ENCODE measurements around the gene CD300H.
A peak's percentile ranks its signal among the peaks of the same experiment; 100 is the strongest.

Gene CD300H

DNA sequence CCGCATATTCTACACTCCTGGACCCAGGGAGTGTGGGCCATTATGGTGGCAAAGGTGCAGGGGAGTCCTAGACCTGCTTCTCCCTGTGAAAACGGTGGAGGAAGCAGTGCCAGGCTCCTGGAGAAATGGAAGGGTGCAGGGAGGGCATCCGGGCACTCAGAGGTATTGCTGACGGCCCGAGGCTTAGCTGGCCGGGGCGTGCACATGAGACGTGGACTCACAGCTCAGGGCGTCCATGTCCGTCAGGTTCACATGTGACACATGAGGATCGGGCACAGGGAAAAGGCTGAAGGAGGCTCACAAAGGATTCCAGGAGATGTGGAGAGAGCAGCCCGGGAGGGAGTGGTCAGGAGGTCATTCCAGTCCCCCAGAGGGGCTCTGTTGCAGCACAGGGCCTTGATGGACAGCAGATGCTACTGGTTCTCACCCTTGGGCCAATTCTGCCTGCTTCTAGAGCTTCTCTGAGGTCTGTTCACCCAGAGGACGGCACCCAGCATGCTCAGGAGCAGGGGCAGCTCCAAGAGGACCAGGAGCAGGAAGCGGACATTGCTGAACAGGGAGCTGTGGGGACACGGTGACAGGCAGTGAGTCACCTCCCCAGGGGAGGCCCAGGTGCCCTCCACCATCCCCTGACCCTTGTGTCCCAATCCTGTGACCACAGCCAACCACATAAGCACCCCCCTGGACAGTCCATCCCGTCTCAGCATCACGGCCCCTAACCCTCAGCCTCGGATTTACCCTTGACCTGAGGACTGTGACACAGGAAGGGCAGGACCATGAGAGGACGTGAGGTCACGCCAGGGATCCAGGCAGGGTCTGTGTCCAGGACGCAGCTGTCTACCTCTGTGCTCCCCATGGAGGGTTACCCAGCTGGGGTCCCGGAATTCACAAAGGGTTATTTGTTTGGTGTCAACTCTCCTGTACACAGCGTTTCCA lies 25.9 kb downstream of the CD300H start:
- Histone ChIP-seq H3K9me3 (peaks cover 2% of the 10 kb centered on the region; the same call in 1 of the 2 replicates), H3K4me1 (no peaks in the 10 kb centered on the region)

DNA sequence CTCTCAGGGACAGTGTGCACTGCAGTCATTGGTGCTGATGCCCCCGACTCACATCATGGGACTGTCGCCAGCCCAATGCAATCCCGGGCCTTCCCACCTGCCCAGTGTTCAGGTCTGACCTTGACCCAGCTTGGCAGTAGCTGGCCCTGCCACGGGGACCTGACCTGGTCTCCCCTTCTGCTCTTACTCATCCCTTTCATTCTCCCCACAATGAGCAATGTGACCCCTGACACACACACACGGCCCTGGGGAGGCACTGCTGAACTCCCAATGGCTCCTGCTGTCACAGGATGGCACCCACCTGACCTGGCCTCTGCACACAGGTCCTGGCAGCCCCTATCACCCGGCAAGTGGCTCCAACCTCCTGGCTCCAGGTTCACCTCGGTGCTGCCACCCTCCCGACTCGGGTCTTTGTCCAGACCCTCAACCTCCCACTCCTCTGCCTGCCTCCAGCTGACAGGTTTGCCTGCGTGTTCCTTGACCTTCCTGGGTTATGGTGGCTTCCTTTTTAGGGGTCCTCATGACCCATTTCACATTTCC lies 28.0 kb downstream of the CD300H start:
- H3K4me3 ChIP-seq = no peak overlapping the region
- no peaks in the 10 kb centered on the region for H3K36me3 ChIP-seq (replicated peaks)
- DNase-seq (ENCODE audit: low spot score in 2 of 2) = no peak
- H3K4me1 ChIP-seq = no peaks in the 10 kb centered on the region
- no peaks in the 10 kb centered on the region for H3K27me3 ChIP-seq (ENCODE audit: low read depth)
- peaks cover 2% of the 10 kb centered on the region; the same call in 1 of the 2 replicates for H3K9me3 ChIP-seq
- in situ Hi-C loops (cut with MboI; ENCODE audit: low sequenced_read_pairs) = no loop called here

More for the DNA sequence above, 25.9 kb downstream of the CD300H start:
- no peaks in the 10 kb centered on the region for H3K36me3 ChIP-seq (replicated peaks)
- no peaks in the 10 kb centered on the region for H3K27me3 ChIP-seq (ENCODE audit: low read depth)
- no peak for DNase-seq (ENCODE audit: low spot score in 2 of 2)
- in situ Hi-C loops (cut with MboI; ENCODE audit: low sequenced_read_pairs) = no loop called here
- H3K4me3 ChIP-seq = no peak overlapping the region

DNA sequence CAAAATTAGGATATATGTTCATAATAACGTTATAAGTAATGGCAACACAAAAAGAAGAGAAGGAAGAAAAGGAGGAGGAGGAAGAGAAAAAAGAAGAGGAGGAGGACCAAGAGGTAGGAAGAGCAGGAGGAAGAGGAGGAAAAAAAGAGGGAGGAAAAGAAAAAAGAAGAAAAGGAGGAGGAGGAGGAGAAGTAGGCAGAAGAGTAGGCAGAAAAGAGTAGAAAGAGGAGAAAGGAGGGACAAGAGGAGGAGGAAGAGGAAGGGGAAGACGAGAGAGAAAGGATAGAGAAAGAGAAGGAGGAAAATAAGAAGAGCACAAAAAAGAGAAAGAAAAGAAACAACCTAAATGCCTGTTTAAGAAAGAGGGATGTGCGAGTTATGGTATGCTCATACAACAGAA lies 30.4 kb downstream of the CD300H start:
- in situ Hi-C loops (cut with MboI; ENCODE audit: low sequenced_read_pairs) = no loop called here
- DNase-seq (ENCODE audit: low spot score in 2 of 2) = no peak
- no peaks in the 10 kb centered on the region for H3K4me1 ChIP-seq
- no peaks in the 10 kb centered on the region for H3K36me3 ChIP-seq (replicated peaks)
- H3K4me3 ChIP-seq = no peak overlapping the region
- peaks cover 2% of the 10 kb centered on the region; the same call in 1 of the 2 replicates for H3K9me3 ChIP-seq
- H3K27me3 ChIP-seq (ENCODE audit: low read depth) = no peaks in the 10 kb centered on the region

DNA sequence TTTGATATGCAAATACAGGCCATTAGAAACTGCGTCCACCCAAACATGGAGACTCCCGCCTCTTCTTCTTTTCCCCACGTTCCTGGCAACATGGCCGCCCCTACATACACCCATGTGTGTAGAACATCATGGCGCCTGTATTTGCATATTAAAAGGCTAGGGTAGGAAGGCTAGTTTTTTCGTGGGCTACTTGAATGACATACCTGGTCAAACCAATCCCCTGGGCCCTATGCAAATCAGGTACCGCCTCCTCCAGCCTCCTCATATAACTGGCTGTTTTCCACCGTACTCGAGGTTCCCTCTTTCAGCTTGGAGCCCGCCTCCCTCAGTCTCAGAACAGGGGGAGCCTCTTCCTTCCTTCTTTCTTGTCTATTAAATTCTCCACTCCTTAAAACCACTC lies 35.2 kb downstream of the CD300H start:
- in situ Hi-C loops (cut with MboI; ENCODE audit: low sequenced_read_pairs) = no loop called here
- H3K4me1 ChIP-seq = no peaks in the 10 kb centered on the region
- H3K27me3 ChIP-seq (ENCODE audit: low read depth) = no peaks in the 10 kb centered on the region
- H3K9me3 ChIP-seq = peaks cover 2% of the 10 kb centered on the region; the same call in 1 of the 2 replicates
- peak; percentile 63 to 74 for DNase-seq (ENCODE audit: low spot score in 2 of 2)
- peak overlapping the region; percentile 23 for H3K4me3 ChIP-seq
- no peaks in the 10 kb centered on the region for H3K36me3 ChIP-seq (replicated peaks)

- DNase-seq (ENCODE audit: low spot score in 2 of 2) = no peak
- H3K9me3 ChIP-seq = no peaks in the 10 kb centered on the region
- H3K36me3 ChIP-seq (replicated peaks) = no peaks in the 10 kb centered on the region
- in situ Hi-C loops (cut with MboI; ENCODE audit: low sequenced_read_pairs) = no loop called here
- no peaks in the 10 kb centered on the region for H3K27me3 ChIP-seq (ENCODE audit: low read depth)
- peak within 1 kb of the TSS; percentile 23 for H3K4me3 ChIP-seq
- H3K4me1 ChIP-seq = no peaks in the 10 kb centered on the region
Measured at GRCh38 chr17:74531231-74531761, 36.0 kb downstream of the CD300H start, which contains the start of gene CD300LB. Gene CD300LB (minus strand): TSS chr17:74531475. CDS start chr17:74531350, 125 bp downstream.

DNA sequence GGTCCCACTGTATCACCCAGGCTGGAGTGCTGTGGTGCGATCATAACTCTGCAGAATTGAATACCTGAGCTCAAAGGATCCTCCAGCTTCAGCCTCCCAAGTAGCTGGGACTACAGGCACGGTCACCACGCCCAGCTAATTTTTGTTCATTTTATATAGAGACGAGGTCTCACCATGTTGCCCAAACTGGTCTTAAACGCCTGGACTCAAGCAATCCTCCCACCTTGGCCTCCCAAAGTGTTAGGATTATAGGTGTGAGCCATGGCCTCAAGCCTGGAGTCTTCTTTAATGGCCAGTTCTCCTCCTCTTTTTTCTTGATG lies 36.5 kb downstream of the CD300H start:
- no peak for DNase-seq (ENCODE audit: low spot score in 2 of 2)
- no peak overlapping the region for H3K4me3 ChIP-seq
- in situ Hi-C loops (cut with MboI; ENCODE audit: low sequenced_read_pairs) = no loop called here
- no peaks in the 10 kb centered on the region for H3K9me3 ChIP-seq
- no peaks in the 10 kb centered on the region for H3K27me3 ChIP-seq (ENCODE audit: low read depth)
- H3K36me3 ChIP-seq (replicated peaks) = no peaks in the 10 kb centered on the region
- no peaks in the 10 kb centered on the region for H3K4me1 ChIP-seq

DNA sequence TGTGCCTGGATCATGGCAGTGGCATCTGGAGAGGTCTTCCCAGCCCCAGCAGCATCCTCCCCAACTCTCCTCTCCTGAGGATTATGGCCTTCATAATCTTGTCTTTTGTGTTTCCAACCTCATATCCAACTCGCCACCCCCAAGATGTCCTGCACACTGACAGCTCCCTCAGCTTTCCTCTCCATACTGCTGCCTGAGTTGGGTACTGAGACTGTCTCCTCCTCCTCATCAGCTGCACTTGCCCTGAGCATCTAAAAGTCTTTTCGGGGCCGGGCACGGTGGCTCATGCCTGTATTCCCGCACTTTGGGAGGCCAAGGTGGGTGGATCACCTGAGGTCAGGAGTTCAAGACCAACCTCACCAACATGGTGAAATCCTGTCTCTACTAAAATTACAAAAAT lies 38.1 kb downstream of the CD300H start:
- no peak for DNase-seq (ENCODE audit: low spot score in 2 of 2)

DNA sequence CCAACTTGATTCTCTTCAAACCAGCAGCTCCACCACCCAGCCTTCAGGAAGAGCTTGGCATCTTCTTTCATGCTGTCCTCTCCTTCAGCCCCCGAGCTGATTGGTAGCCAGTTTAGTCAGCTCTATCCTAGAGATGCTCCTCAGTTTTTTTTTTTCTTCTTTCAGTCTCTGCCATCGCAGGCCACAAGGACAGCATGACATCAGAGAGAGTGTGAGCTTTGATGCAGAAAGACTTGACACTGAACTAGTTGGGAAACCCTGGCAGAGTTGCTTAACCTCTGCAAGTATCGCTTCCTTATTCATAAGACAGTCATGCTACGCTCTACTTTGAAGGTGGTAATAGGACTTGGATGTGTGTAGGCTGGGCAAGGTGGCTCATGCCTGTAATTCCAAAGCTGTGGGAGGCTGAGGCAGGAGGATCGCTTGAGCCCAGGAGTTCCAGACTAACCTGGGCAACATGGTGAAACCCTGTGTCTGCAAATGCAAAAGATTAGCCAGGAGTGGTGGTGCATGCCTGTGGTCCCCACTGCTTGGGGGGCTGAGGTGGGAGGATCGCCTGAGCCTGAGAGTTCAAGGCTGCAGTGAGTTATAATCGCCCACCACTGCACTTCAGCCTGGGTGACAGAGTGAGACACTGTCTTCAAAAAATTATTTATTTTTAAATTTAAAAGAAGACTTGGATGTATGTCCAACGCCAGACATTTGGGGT lies 38.7 kb downstream of the CD300H start:
- H3K27me3 ChIP-seq (ENCODE audit: low read depth) = no peaks in the 10 kb centered on the region
- H3K9me3 ChIP-seq = no peaks in the 10 kb centered on the region
- no peaks in the 10 kb centered on the region for H3K36me3 ChIP-seq (replicated peaks)
- no peak for DNase-seq (ENCODE audit: low spot score in 2 of 2)
- in situ Hi-C loops (cut with MboI; ENCODE audit: low sequenced_read_pairs) = no loop called here
- no peak overlapping the region for H3K4me3 ChIP-seq
- H3K4me1 ChIP-seq = no peaks in the 10 kb centered on the region

More for the DNA sequence above, 38.1 kb downstream of the CD300H start:
- in situ Hi-C loops (cut with MboI; ENCODE audit: low sequenced_read_pairs) = no loop called here
- Histone ChIP-seq H3K27me3 (ENCODE audit: low read depth) (no peaks in the 10 kb centered on the region), H3K4me1 (no peaks in the 10 kb centered on the region), H3K36me3 (replicated peaks) (no peaks in the 10 kb centered on the region), H3K4me3 (no peak overlapping the region), H3K9me3 (no peaks in the 10 kb centered on the region)

DNA sequence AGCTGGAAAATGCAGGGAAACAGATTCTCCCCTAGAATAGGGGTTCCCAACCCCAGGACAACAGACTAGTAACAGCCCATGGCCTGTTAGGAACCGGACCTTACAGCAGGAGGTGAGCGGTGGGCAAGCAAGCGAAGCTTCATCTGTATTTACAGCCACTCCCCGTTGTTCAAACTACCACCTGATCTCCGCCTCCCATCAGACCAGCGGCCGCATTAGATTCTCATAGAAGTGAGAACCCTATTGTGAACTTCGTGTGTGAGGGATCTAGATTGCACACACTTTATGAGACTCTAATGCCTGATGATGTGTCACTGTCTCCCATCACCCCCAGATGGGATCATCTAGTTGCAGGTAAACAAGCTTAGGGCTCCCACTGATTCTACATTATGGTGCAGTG lies 39.6 kb downstream of the CD300H start:
- in situ Hi-C loops (cut with MboI; ENCODE audit: low sequenced_read_pairs) = no loop called here

DNA sequence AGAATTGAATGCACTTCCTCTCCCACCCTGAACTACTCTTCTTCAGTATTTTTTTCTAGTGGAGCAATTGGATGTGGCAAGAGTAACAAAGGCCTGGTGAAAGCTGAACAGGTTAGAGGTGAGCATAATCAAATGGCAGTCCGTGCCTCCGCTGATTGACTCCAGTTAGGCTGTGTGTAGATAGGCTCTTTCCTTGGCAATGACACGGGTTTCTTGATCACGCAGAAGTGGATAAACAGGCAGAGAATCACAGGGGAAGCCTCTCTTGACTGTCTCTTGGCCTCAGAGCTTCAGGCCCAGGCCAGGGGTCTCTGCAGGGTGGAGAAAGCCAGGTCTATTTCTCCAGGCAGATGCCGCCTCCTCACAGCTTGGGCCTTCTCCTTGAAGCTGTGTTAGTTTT lies 40.2 kb downstream of the CD300H start:
- DNase-seq (ENCODE audit: low spot score in 2 of 2) = no peak
- Histone ChIP-seq H3K27me3 (ENCODE audit: low read depth) (no peaks in the 10 kb centered on the region), H3K4me3 (no peak overlapping the region), H3K4me1 (no peaks in the 10 kb centered on the region), H3K36me3 (replicated peaks) (no peaks in the 10 kb centered on the region), H3K9me3 (no peaks in the 10 kb centered on the region)
- in situ Hi-C loops (cut with MboI; ENCODE audit: low sequenced_read_pairs) = no loop called here

More for the DNA sequence above, 39.6 kb downstream of the CD300H start:
- no peaks in the 10 kb centered on the region for H3K27me3 ChIP-seq (ENCODE audit: low read depth)
- no peaks in the 10 kb centered on the region for H3K36me3 ChIP-seq (replicated peaks)
- H3K4me3 ChIP-seq = no peak overlapping the region
- no peaks in the 10 kb centered on the region for H3K4me1 ChIP-seq
- DNase-seq (ENCODE audit: low spot score in 2 of 2) = no peak
- no peaks in the 10 kb centered on the region for H3K9me3 ChIP-seq

- H3K9me3 ChIP-seq = no peaks in the 10 kb centered on the region
- in situ Hi-C loops (cut with MboI; ENCODE audit: low sequenced_read_pairs) = no loop called here
- H3K27me3 ChIP-seq (ENCODE audit: low read depth) = no peaks in the 10 kb centered on the region
- no peak overlapping the region for H3K4me3 ChIP-seq
- no peak for DNase-seq (ENCODE audit: low spot score in 2 of 2)
- no peaks in the 10 kb centered on the region for H3K36me3 ChIP-seq (replicated peaks)
- H3K4me1 ChIP-seq = no peaks in the 10 kb centered on the region
Measured at GRCh38 chr17:74526681-74527080, 40.6 kb downstream of the CD300H start.

- Histone ChIP-seq H3K4me1 (no peaks in the 10 kb centered on the region), H3K36me3 (replicated peaks) (no peaks in the 10 kb centered on the region), H3K27me3 (ENCODE audit: low read depth) (no peaks in the 10 kb centered on the region), H3K9me3 (no peaks in the 10 kb centered on the region), H3K4me3 (no peak overlapping the region)
- DNase-seq (ENCODE audit: low spot score in 2 of 2) = no peak
- in situ Hi-C loops (cut with MboI; ENCODE audit: low sequenced_read_pairs) = no loop called here
Measured at GRCh38 chr17:74525781-74526288, 41.5 kb downstream of the CD300H start.

DNA sequence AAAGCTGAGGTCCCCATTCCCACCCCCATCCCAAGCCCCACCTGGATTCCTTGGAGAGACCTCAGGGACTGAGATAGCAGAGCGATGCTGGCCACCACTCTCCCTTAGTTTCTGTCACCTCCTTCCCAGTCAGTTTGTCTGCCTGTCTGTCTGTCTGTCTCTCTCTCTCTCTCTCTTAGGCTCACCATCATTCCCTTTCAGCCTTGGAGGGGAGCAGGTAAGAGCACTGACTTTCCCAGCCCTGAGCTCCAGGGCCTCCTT lies 41.9 kb downstream of the CD300H start:
- Histone ChIP-seq H3K4me1 (no peaks in the 10 kb centered on the region), H3K9me3 (no peaks in the 10 kb centered on the region), H3K27me3 (ENCODE audit: low read depth) (no peaks in the 10 kb centered on the region), H3K36me3 (replicated peaks) (no peaks in the 10 kb centered on the region), H3K4me3 (no peak overlapping the region)
- in situ Hi-C loops (cut with MboI; ENCODE audit: low sequenced_read_pairs) = no loop called here
- no peak for DNase-seq (ENCODE audit: low spot score in 2 of 2)
